ENCODE data around the gene HDAC10. TPM values are rescaled to one million over a fixed set of nuclear protein-coding genes. Genes with fewer than 3 reads are reported as not detected.

HDAC10 gene
- polyA plus RNA-seq, 1 of the 3 experiments (the other 2 are of a cell fraction) = 51.9 TPM

DNA sequence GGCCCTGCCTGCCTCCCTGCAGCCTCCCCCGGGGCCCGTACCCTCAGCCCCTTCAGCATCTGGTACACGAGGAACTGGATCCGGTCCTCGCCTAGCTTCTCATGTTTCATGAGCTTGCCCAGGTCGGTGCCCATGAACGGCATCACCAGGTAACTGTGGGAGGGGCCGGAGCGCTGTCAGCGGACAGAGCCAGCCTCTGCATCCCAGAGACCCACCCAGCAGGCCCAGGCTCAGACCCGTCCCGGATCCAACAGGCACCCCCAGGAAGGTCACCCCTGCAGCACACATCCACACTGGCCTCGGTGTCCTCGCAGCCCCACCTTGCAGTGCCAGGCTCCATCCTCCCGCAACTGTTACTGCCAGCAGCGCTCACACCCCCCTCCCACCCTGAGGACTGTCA is 6.0 kb upstream of the HDAC10 start:
- 93% methylated on average over 12 of the region's 16 CpGs for WGBS (ENCODE audit: low lambda C conversion rate)
- no peak overlapping the region for H3K4me3 ChIP-seq (ENCODE audit: low read depth in 2 of 2, low read length in 1 of 2)
- H3K9me2 ChIP-seq = no peaks in the 10 kb centered on the region
- peaks cover 27% of the 10 kb centered on the region for H3K79me2 ChIP-seq (ENCODE audit: insufficient read depth)
- no peak overlapping the region for H3K27ac ChIP-seq (ENCODE audit: low read depth in 2 of 2, low read length in 1 of 2)
- H3K27me3 ChIP-seq (ENCODE audit: insufficient read depth) = no peaks in the 10 kb centered on the region
- CTCF ChIA-PET = interaction anchor here (2.4 kb wide), 1 partner anchor 85 kb away, joined by 11 read pairs; no protein-coding TSS in a partner anchor
- H3K4me1 ChIP-seq (ENCODE audit: control insufficient read depth in 1 of 2, insufficient read depth in 2 of 2, low read depth in 1 of 2, low read length in 1 of 2) = peaks cover 1 to 15% of the 10 kb centered on the region in 2 experiments; a peak in 2 of 4 replicates
- peaks cover 6% of the 10 kb centered on the region for H3F3A ChIP-seq (replicated peaks; ENCODE audit: insufficient read depth)
- H3K4me2 ChIP-seq = no peak overlapping the region
- POLR2A ChIA-PET = no interaction called here
- H3K9ac ChIP-seq = no peak overlapping the region
- TF ChIP-seq TEAD4 (IDR thresholded peaks at IDR 0.05; ENCODE audit: borderline replicate concordance, insufficient read depth) (no peak), SIN3A (IDR thresholded peaks at IDR 0.05; ENCODE audit: borderline replicate concordance, low read depth, low read length) (no peak), EP300 (IDR thresholded peaks at IDR 0.05; ENCODE audit: borderline replicate concordance in 1 of 2, low read depth in 1 of 2, low read length in 1 of 2) (no peak), YY1 (IDR thresholded peaks at IDR 0.05; ENCODE audit: low read depth) (no peak), SMC3 (IDR thresholded peaks at IDR 0.05; ENCODE audit: low read depth, low read length) (no peak), FOSL2 (IDR thresholded peaks at IDR 0.05; ENCODE audit: borderline replicate concordance, low read depth) (no peak), TAF1 (IDR thresholded peaks at IDR 0.05; ENCODE audit: borderline replicate concordance, low read depth, low read length) (no peak), FOXJ3 (CRISPR knock-in tag; IDR thresholded peaks at IDR 0.05) (no peak), RAD21 (IDR thresholded peaks at IDR 0.05; ENCODE audit: low read length) (no peak), POLR2AphosphoS5 (IDR thresholded peaks at IDR 0.05; ENCODE audit: low read depth, low read length) (no peak), IRF3 (IDR thresholded peaks at IDR 0.05; ENCODE audit: low read depth, low read length) (no peak), FOXM1 (IDR thresholded peaks at IDR 0.05; ENCODE audit: low read depth) (no peak), CHD2 (IDR thresholded peaks at IDR 0.05; ENCODE audit: low read length, partially characterized antibody) (no peak)
- TF ChIP-seq, protein P1, sequence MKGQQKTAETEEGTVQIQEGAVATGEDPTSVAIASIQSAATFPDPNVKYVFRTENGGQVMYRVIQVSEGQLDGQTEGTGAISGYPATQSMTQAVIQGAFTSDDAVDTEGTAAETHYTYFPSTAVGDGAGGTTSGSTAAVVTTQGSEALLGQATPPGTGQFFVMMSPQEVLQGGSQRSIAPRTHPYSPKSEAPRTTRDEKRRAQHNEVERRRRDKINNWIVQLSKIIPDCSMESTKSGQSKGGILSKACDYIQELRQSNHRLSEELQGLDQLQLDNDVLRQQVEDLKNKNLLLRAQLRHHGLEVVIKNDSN (IDR thresholded peaks at IDR 0.05; ENCODE audit: borderline replicate concordance, low read depth) = no peak
- peaks cover 0 to 31% of the 10 kb centered on the region in 2 experiments for H3K36me3 ChIP-seq (replicated peaks in 1 of 2; ENCODE audit: control insufficient read depth in 1 of 2, insufficient read depth in 2 of 2, low read length in 1 of 2)
- DNase-seq = no peak
- H4K20me1 ChIP-seq (ENCODE audit: insufficient read depth) = 0 out of 2 replicates have a peak, but pooled peaks cover 7% of the 10 kb centered on the region
- no peaks in the 10 kb centered on the region for H3K9me3 ChIP-seq
- no peak overlapping the region for H2AFZ ChIP-seq (ENCODE audit: low read depth)

DNA sequence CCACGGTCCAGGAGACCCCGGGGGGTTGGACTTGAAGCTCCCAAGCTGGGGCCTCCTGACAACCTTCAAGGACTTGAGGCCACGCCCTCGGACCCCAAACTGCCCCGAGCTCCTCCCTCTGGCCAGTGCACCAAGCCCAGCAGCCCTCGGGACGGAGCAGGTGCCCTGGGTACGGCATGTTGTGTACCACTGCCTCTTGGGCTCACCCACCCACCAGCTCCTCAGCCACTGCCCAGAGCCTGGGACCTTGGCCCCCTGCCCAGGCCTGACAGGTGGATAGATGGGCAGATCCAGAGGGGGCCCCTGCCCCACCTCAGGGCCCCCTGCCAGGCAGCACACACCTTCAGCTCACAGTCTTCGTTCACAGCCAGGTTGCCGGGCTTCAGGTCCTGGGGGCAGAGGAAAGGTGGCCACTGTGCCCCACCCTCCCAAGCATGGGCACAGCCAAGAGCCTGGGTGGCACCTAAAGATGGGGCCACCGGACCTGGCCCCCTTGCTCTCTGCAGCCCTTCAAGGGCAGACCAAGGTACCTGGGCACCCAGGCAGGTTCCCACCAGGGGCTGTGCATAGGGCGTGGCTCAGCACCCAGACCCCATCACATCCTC is 5.3 kb upstream of the HDAC10 start:
- H3F3A ChIP-seq (replicated peaks; ENCODE audit: insufficient read depth) = peaks cover 13% of the 10 kb centered on the region
- no peak for DNase-seq
- 97% methylated on average over 5 of the region's 12 CpGs for WGBS (ENCODE audit: low lambda C conversion rate)
- no peak overlapping the region for H3K4me2 ChIP-seq
- ChIA-PET POLR2A (no interaction called here), CTCF (interaction anchor here (0.8 to 2.4 kb wide), 4 partner anchors 9 to 85 kb away, joined by 3 to 11 read pairs (median 4); no protein-coding TSS in a partner anchor)
- H3K79me2 ChIP-seq (ENCODE audit: insufficient read depth) = peaks cover 27% of the 10 kb centered on the region
- no peaks in the 10 kb centered on the region for H3K27me3 ChIP-seq (ENCODE audit: insufficient read depth)
- H2AFZ ChIP-seq (ENCODE audit: low read depth) = no peak overlapping the region
- peaks cover 0 to 19% of the 10 kb centered on the region in 2 experiments; a peak in 1 of 4 replicates for H3K4me1 ChIP-seq (ENCODE audit: control insufficient read depth in 1 of 2, insufficient read depth in 2 of 2, low read depth in 1 of 2, low read length in 1 of 2)
- no peak overlapping the region for H3K9ac ChIP-seq
- H3K36me3 ChIP-seq (replicated peaks in 1 of 2; ENCODE audit: control insufficient read depth in 1 of 2, insufficient read depth in 2 of 2, low read length in 1 of 2) = peaks cover 0 to 31% of the 10 kb centered on the region in 2 experiments
- no peak overlapping the region for H3K27ac ChIP-seq (ENCODE audit: low read depth in 2 of 2, low read length in 1 of 2)
- 0 out of 2 replicates have a peak, but pooled peaks cover 7% of the 10 kb centered on the region for H4K20me1 ChIP-seq (ENCODE audit: insufficient read depth)
- H3K9me2 ChIP-seq = no peaks in the 10 kb centered on the region
- no peak overlapping the region for H3K4me3 ChIP-seq (ENCODE audit: low read depth in 2 of 2, low read length in 1 of 2)
- TF ChIP-seq NFIC (IDR thresholded peaks at IDR 0.05; ENCODE audit: borderline replicate concordance) (no peak), RXRA (IDR thresholded peaks at IDR 0.05; ENCODE audit: borderline replicate concordance, low read depth) (no peak), SIN3A (IDR thresholded peaks at IDR 0.05; ENCODE audit: borderline replicate concordance, low read depth, low read length) (no peak), RAD21 (IDR thresholded peaks at IDR 0.05; ENCODE audit: low read length) (no peak), TCF12 (IDR thresholded peaks at IDR 0.05) (no peak), TEAD4 (IDR thresholded peaks at IDR 0.05; ENCODE audit: borderline replicate concordance, insufficient read depth) (no peak), GABPA (IDR thresholded peaks at IDR 0.05; ENCODE audit: low read depth) (no peak), POLR2AphosphoS5 (IDR thresholded peaks at IDR 0.05; ENCODE audit: low read depth, low read length) (no peak), MEF2A (IDR thresholded peaks at IDR 0.05; ENCODE audit: borderline replicate concordance, low read depth) (no peak)
- H3K9me3 ChIP-seq = no peaks in the 10 kb centered on the region
